Endometrial microvascular endothelial cells (primary cell): ENCODE data around the gene VEGFA. TPM values are rescaled to one million over a fixed set of nuclear protein-coding genes. Genes with fewer than 3 reads are reported as not detected.

Source experiments
- in situ Hi-C: cut with HindIII; loops from 2 replicates; pipeline ENCODE4 v1.10.0; 2017; ENCODE audit warnings: low sequenced_read_pairs, low pct_unique_long_range_greater_than_20kb; ENCODE audit errors: inconsistent ontology term
- total RNA-seq: library from RNA; depleted of rRNA; stranded (reverse); fragments of >200 nt; gene quantifications from one replicate; pipeline ENCODE4 v1.2.3, GENCODE V29; 2015; ENCODE audit errors: inconsistent ontology term

VEGFA gene
- total RNA-seq, 1 donor from 2014 or later, result 12.4 TPM

DNA sequence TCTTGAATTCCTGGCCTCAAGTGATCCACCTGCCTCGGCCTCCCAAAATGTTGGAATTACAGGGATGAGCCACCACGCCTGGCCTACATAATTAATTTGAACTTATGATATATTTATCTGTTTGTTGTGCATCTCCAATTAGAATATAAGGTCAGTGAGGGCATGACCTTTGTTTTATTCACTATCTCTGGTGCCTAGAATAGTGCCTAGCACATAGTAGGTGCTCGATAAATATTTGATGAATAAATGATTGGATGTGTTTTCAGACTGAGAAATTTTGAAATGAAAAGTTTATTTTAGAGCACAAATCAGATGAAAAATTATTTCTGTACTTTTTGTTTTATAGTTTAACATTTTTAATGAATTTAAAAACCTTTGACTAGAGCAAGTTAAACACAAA lies 19.4 kb upstream of the VEGFA start:
- in situ Hi-C loops, result no loop called here

DNA sequence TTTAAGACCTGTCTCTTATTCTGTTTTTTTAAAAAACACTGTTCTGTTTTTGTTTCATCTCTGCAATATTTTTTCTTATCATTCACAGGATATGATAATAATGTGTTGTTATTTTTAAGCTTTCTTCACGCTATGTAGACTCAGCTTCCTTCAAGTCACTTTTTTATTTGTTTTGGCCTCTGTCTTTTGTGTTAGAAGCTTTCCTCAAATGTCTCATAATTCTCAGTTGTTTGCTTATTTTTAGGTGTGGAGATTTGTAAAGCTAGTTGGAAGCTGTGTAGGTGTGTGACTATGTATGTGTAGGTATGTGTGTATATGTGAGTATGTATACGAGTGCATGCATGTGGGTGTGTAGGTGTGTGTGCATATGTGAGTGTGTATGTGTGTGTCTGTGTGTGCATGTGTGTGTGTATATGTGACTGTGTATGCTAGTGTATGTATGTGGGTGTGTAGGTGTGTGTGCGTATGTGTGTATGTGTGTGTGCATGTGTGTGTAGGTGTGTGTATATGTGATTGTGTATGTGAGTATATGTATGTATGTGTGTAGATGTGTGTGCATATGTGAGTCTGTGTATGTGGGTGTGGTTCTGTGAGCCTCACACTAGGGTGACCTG lies 16.3 kb upstream of the VEGFA start:
- in situ Hi-C loops, result no loop called here

- in situ Hi-C loops, result no loop called here
Observed at GRCh38 chr6:43757966-43758616, 11.9 kb upstream of the VEGFA start.

DNA sequence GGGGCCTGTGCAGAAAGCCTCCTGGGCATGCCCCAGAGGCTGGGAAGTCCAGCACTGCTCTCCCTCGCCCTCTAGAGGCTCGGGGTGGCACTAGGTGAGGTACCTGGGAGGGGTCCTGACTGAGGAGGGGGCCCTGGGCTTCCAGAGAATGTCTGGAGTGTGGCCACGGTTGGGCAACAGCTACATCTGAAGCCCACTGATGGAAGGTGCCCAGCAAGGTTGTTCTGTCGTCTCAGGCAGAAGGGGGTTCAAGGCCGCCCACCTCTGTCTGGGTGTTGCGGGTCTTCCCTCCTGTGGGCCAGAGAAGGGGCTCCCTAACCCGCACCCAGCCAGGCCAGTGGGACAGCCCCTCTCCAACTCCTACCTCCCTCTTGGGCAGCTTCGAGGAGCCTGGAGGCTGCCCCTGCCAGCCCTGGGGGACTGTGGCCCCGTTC lies 11.4 kb upstream of the VEGFA start:
- in situ Hi-C loops, result no loop called here

DNA sequence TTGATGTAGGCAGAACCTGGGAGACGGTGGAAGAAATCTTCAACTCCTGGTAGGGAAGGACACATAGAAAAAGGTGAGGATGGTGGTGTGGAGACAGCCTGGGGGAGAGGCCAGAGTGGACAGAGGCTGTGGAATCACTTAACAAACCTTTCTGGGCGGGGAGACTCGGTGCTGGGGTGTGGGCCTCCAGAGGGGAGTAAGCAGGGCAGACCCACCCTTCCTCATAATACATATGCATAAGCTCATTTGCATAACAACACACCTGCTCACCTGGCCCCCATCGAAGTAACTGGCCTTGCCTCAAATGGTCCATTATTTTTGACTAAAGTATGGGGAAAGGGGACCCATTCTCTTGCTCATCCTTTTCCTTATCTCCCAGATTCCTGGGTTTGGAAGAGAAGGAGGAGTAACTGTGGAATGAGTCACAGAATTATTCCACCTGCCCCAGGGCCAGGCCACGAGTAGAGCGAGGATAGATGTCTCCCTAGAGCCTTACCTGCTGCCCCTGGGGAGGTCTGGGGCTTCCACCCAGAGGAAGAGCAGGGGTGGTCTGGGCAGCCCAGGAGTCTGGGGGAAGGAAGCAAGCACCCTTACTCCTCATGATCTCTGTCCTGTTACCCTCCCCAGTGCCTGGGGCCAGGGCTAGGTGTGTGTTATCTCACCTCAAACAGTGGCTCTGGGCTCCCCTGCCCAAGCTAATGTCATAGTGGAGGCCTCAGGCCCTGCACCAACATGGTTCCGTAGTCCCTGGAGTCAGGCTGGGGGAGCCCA lies 10.7 kb upstream of the VEGFA start:
- in situ Hi-C loops, result no loop called here

DNA sequence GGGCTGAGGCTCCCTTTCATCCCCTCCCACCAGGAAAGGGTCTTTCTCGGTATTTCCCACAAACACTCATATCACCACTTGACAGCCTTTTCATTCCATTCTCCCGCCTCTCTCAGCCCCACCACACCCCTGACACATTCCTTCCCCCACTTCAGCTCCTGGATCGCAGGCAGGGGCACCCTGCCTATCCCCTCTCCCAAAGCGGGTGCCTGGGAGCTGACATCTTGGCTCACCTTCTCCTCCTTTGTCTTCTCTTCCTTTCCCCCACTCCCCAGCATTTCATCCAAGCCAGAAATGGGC lies 10.2 kb upstream of the VEGFA start:
- in situ Hi-C loops, result no loop called here

DNA sequence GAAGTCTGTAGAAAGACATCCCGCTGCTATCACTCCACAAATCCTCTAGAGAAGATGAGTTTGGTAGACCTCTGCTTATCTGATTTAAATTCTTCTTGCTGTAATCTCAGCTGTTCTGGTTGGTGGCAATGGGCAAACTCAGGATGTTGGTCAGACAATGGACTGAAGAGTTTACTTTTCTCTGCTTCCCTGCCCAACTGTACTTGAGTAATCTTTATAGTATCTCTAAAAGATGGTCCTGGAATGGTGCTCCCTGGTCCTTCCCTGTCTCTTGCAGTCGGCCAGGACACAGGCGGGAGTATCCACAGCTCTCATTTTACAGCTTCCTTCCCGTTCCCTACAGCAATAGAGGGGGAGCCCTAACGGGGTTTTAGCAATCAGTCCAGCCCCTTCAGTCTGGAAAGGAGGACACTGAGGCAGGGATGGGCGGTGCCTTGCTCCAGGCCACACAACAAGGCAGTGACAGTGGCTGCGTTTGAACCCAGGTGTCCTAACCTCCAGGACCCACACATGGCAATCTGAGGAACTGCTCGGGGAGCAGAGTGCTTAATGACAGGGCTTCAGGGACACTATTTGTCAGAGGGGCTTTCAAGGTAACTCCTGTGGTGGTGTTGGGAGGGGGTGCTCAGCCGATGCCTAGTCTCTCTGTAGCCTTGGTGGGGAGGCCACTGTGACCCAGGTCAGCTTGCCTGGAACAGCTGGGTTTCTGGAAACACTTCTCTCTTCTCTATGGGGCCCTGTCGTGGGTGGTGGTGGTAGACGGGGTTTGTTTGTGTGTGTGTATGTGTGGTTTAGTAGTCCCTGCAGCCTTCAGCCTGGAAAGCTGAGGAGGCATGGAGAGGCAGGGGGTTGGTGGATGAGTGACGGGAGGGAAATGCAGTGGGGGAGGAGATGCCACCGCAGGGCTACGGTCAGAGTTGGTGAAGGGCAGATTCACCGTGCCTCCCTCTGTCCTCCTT lies 9.5 kb upstream of the VEGFA start:
- in situ Hi-C loops, result no loop called here

- in situ Hi-C loops, result no loop called here
Observed at GRCh38 chr6:43761666-43762409, 8.2 kb upstream of the VEGFA start.

- in situ Hi-C loops, result no loop called here
Observed at GRCh38 chr6:43762410-43762768, 7.6 kb upstream of the VEGFA start.

- in situ Hi-C loops, result no loop called here
Observed at GRCh38 chr6:43762966-43763695, 6.9 kb upstream of the VEGFA start.

GRCh38 chr6:43763812-43764522 lies 6.0 kb upstream of the VEGFA start:
- in situ Hi-C loops, result no loop called here

GRCh38 chr6:43764772-43765171 lies 5.2 kb upstream of the VEGFA start:
- in situ Hi-C loops, result no loop called here

DNA sequence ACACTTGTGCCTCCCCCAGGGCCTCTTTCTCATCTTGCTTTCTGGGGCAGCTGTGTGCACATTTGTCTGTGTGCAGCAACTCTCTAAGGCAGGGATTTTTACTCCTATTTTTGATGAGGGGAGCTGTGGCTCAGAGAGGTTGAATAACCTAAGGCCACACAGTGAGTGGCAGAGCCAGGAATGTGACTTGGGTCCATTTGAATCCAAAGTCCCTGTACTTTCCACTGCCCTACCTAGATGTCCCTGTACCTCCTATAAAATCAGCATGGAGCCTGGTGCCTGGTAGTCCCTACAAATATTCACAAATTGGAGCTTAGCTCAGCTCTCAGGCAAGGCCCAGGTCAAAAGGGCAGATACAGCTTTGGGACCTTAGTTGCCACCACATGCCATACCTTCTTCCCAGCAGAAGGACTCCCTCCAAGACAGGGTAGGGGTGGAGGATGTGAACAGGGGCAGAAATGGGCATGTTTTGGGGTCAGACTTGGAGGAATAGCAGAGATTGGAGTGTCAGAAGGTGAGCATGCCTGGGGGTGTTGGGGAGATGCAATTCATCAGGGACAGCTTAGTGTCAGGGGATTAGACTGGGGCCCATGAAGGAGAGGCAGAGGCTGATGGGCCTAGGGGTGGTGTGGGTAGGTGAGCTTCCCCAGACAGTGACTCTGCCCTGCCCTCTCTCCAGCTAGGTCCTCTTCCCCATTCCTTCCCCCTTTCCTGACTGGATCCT lies 4.1 kb upstream of the VEGFA start:
- in situ Hi-C loops, result no loop called here

DNA sequence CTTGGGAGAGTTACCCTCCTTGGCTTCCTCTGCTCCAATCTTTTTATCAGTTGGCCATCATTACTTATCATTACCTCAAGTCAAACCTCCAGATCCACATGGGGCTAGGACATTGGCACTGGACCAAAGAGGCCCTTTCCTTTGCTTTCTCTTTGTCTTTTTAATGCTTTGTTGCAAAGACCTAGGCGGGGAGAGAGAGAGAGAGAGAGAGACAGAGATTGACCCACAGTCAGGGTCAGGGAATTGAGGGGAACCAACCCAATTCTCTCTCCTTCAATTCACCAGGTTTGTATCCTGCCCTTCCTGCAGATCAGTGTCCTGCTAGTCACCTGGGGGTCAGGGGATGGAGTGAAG lies 3.5 kb upstream of the VEGFA start:
- in situ Hi-C loops, result no loop called here

DNA sequence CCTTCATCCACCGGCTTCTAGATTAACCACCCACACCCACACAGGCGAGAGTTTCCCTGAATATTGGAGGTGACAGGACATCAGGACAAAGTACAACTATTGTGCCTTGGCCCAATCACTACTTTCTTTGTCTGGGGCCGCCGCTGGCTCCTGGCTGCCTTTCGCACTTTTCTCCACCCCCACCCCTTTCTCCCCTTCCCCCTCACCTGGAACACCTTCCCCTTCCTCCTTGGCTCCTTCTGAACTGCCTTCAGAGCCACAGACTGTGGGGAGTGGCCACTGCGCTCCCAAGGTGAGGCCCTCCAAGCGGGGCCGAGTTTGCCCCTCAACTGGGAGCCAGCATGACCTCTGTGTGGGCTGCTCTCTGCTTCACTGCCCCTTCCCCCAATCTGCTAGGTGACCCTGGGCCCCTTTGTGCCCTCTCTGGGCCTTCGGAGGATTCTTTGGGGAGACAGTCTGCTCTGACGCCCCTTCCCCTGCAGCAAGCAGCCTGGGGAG lies 3.0 kb upstream of the VEGFA start:
- in situ Hi-C loops, result no loop called here

DNA sequence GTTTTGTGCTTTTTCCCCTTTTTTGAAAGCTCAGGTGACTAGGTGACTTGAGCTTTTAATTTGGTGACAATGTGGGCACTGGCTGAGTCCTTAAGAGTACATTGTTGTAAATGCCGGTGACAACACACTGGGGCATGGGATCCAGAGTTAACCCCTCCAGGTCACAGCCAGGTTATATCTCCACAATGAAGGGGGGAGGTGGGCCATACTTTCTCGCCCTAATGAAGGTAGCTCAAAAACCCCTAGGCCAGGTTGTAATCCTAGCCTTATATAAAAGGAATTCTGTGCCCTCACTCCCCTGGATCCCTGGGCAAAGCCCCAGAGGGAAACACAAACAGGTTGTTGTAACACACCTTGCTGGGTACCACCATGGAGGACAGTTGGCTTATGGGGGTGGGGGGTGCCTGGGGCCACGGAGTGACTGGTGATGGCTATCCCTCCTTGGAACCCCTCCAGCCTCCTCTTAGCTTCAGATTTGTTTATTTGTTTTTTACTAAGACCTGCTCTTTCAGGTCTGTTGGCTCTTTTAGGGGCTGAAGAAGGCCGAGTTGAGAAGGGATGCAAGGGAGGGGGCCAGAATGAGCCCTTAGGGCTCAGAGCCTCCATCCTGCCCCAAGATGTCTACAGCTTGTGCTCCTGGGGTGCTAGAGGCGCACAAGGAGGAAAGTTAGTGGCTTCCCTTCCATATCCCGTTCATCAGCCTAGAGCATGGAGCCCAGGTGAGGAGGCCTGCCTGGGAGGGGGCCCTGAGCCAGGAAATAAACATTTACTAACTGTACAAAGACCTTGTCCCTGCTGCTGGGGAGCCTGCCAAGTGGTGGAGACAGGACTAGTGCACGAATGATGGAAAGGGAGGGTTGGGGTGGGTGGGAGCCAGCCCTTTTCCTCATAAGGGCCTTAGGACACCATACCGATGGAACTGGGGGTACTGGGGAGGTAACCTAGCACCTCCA lies 2.2 kb upstream of the VEGFA start:
- in situ Hi-C loops, result no loop called here
